GM23338 (cell line): Measurements from ENCODE around the gene CCDC150.

Experiments
- EZH2 ChIP-seq: fragments of 200-600 bp; sonication (generic); IDR thresholded peaks from one replicate; pipeline ENCODE4 v1.8.0; 2017; ENCODE audit warnings: antibody characterized with exemption, mild to moderate bottlenecking, low read depth; ENCODE audit not compliant: unreplicated experiment
- POLR2AphosphoS5 ChIP-seq: IDR thresholded peaks from 2 replicates; pipeline ENCODE4 v1.6.1; 2016; ENCODE audit warnings: antibody characterized with exemption, low read depth
- ZNF331 ChIP-seq: fragments of 250-450 bp; sonication (Bioruptor Pico); IDR thresholded peaks from 2 replicates; pipeline ENCODE4 v1.5.0; 2020; ENCODE audit warnings: low read depth, mild to moderate bottlenecking, moderate library complexity
- TF ChIP-seq, protein P1 (sequence below), 2 experiments: fragments of 200-600 bp in 1 of 2; sonication (generic) in 1 of 2; conservative IDR thresholded peaks; 2 replicates each; pipeline versions ENCODE4 v1.5.1 to v1.6.1; 2016 to 2017; ENCODE audit warnings: antibody characterized with exemption in 2 of 2, low read depth in 2 of 2, mild to moderate bottlenecking in 2 of 2, moderate library complexity in 1 of 2

DNA sequence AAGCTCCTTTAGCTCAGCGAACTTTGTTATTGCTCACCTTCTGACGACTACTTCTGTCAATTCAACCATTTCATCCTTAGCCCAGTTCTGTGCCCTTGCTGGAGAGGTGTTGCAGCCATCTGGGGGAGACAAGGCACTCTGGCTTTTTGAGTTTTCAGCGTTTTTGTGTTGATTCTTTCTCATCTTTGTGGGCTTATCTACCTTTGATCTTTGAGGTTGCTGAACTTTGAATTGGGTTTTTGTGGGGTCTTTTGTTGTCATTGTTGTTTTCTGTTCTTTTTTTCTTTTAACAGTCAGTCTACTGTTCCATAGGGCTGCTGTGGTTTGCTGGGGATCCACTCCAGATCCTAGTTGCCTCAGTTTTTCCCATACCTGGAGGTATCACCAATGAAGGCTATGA is 102.7 kb downstream of the CCDC150 start:
- no peak for TF ChIP-seq ZNF331 (CRISPR knock-in tag)
- no peak for TF ChIP-seq EZH2
- TF ChIP-seq, protein P1, sequence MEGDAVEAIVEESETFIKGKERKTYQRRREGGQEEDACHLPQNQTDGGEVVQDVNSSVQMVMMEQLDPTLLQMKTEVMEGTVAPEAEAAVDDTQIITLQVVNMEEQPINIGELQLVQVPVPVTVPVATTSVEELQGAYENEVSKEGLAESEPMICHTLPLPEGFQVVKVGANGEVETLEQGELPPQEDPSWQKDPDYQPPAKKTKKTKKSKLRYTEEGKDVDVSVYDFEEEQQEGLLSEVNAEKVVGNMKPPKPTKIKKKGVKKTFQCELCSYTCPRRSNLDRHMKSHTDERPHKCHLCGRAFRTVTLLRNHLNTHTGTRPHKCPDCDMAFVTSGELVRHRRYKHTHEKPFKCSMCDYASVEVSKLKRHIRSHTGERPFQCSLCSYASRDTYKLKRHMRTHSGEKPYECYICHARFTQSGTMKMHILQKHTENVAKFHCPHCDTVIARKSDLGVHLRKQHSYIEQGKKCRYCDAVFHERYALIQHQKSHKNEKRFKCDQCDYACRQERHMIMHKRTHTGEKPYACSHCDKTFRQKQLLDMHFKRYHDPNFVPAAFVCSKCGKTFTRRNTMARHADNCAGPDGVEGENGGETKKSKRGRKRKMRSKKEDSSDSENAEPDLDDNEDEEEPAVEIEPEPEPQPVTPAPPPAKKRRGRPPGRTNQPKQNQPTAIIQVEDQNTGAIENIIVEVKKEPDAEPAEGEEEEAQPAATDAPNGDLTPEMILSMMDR (conservative IDR thresholded peaks at IDR 0.05; ENCODE audit: low read depth in 2 of 2): no peak
- no peak for TF ChIP-seq POLR2AphosphoS5
